ENCODE measurements around the gene PCSK6.

Gene PCSK6

DNA sequence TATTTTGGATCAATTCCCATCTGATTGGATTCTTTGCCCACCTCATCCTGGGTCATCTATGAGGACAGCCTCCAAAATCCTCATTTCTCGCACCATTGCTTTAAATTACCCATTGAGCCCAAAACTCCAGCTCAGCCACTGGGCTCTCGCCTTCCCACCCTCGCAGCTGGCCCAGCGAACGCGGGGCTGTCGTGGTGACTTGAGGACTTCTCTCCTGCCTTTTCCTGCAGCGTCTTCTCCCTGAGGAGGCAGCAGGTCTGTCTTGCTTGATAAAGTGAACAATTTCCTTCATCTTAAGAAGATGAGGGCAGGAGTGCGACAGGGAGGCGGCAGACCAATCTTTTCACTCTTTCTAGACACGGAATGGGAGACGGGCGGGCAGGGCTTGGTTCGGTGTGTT, 161.5 kb downstream of the PCSK6 start:
- H3K4me3 ChIP-seq (ENCODE audit: low read depth, low read length) = no peak overlapping the region
- no peak for DNase-seq (ENCODE audit: low read depth)
- TF ChIP-seq, protein P1, sequence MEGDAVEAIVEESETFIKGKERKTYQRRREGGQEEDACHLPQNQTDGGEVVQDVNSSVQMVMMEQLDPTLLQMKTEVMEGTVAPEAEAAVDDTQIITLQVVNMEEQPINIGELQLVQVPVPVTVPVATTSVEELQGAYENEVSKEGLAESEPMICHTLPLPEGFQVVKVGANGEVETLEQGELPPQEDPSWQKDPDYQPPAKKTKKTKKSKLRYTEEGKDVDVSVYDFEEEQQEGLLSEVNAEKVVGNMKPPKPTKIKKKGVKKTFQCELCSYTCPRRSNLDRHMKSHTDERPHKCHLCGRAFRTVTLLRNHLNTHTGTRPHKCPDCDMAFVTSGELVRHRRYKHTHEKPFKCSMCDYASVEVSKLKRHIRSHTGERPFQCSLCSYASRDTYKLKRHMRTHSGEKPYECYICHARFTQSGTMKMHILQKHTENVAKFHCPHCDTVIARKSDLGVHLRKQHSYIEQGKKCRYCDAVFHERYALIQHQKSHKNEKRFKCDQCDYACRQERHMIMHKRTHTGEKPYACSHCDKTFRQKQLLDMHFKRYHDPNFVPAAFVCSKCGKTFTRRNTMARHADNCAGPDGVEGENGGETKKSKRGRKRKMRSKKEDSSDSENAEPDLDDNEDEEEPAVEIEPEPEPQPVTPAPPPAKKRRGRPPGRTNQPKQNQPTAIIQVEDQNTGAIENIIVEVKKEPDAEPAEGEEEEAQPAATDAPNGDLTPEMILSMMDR (IDR thresholded peaks at IDR 0.05; ENCODE audit: insufficient read depth, low read depth, low read length, missing control alignments) = no peak

DNA sequence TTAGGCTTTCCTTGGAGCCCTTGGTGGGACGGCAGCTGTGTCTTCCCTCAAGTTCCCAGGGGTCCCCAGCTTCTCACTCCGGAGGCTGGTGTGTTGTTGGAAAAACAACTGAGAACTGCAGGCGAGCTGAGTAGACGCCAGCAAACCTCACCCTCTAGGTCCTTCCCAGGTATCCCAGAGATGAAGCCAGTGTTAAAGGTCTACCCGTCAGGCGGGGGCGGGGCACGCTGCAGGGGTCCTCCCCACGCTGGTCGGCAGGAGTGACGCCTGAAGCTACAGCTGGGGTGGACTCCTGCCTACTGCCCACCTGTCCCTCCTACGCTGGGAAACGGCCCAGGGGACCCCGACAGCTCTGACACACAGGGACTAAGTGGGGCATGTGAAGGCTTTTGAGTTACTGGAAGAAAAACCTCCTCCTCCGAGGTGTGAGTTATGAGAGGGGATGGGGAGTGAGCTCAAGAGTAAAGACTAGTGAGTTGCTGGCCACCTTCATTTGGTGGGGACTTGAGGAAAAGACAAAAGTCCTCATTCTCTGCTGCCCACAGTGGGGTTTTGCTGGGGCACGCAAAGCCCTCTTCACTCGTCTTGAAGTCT, 162.3 kb downstream of the PCSK6 start:
- H3K4me3 ChIP-seq (ENCODE audit: low read depth, low read length) = no peak overlapping the region
- no peak for DNase-seq (ENCODE audit: low read depth)
- TF ChIP-seq, protein P1 (IDR thresholded peaks at IDR 0.05; ENCODE audit: insufficient read depth, low read depth, low read length, missing control alignments) = no peak

DNA sequence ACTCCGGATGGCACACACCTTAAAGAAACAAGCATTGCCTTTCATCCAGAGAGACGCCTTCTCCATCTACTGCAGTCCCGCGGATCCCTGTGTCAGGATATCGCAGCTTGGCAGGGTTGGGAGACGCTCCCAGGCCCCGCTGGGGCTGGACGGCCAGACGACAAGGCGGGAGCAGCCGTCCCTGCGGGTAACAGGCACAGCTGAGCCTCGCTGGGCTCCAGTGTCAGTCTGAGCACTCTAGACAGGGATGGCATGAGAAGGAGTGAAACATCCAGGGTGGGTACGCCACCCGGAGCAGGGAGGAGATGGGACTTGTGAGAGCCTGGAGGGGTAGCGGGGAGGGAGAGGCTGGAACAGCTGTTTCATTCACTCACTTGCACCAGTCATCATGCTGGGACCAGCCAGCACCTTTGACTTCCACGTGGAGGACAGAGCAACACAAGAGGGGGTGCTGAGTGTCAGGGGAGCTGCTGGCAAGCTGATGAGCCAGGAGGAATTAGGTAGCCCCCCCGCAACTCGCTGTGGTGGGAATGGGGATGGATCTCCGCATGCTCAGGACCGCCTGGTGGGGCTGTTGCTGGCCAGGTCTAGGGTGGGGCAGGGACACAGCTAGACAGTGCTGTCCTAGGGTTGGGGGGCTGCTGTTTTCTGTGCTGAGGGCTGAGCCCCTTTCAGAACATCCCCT, 162.9 kb downstream of the PCSK6 start:
- H3K4me3 ChIP-seq (ENCODE audit: low read depth, low read length) = no peak overlapping the region
- TF ChIP-seq, protein P1 (IDR thresholded peaks at IDR 0.05; ENCODE audit: insufficient read depth, low read depth, low read length, missing control alignments) = no peak
- no peak for DNase-seq (ENCODE audit: low read depth)

DNA sequence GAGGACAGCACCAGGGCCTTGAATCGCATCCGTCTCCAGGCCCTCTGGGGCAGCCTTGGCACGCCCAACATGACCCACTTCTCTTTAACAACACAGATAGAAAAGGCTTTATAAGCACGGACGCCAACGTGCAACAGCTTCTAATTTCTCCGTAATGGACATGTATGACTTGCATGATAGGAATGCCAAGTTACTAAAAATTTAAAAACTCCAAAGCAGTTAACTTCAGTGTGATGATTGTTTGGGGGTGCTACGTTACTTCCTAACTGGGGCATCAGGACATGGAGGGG, 163.5 kb downstream of the PCSK6 start:
- DNase-seq (ENCODE audit: low read depth) = no peak
- H3K4me3 ChIP-seq (ENCODE audit: low read depth, low read length) = no peak overlapping the region
- TF ChIP-seq, protein P1 (IDR thresholded peaks at IDR 0.05; ENCODE audit: insufficient read depth, low read depth, low read length, missing control alignments) = no peak

DNA sequence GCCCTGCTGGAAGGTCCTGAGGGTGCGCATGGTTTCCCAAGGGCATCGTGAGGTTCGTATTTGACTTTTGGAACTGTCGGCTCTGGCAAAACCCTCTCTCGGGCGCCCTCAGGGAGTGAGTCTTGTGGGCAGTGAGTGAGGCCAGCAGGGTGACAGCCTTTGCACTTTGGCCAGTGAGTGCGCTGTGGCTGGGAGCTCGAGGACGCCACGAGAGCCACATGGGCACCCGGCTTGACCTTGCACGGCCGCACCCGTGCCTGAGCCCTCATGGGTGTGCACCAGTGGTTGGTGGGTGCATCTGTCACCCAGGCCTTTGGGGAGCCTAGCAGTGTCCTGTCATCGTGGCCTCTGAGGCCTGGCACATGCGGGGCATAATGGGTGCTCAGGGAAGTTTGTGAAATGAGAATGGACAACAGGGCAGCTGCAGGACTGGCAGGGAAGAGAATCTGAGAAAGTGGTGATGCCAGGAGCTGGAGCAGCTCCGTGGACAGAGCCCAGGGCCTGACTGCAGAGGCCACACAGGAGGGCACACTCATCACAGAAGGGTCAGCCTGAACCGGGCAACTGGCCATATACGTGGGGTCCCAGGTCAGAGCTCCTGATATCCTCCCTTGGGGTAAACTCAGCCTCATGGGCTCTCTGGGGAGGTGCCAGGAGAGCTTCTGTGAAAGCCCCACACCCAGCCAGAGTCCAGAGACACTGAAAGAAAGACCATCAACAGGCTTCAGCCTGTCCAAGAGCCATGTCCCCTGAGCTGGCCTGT, 164.1 kb downstream of the PCSK6 start:
- TF ChIP-seq, protein P1 (IDR thresholded peaks at IDR 0.05; ENCODE audit: insufficient read depth, low read depth, low read length, missing control alignments) = no peak
- DNase-seq (ENCODE audit: low read depth) = no peak
- H3K4me3 ChIP-seq (ENCODE audit: low read depth, low read length) = no peak overlapping the region

DNA sequence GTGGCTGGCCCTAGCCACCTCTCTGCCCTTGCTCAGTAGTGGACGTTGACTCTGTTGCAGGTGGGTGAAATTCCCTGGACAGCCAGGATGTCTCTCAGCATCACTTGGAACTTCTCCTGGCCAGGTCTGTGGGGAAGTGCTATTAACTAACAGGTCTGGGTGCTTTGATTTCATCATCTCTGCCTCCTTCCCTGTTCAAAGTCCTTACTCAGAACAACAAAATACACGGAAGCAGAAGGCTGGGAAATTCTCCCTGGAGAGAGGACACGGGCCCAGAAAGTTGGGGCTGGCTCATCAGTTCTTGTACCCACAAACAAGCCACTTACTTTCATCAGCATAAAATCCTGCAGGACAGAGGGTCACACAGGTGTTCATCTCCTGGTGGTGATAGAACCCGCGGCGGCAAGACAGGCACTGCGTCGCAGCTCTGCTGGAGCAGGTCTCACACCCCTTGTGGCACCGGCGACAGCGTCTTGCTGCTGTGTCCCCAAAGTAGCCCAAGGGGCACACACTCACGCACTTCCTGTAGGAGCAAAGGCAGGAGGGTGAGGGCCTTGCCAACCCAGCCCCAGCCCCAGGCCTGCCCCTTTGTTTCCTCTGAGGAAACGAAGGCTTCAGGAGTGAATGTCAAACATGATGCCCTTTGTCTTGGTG, 164.9 kb downstream of the PCSK6 start:
- no peak for DNase-seq (ENCODE audit: low read depth)
- H3K4me3 ChIP-seq (ENCODE audit: low read depth, low read length) = no peak overlapping the region
- TF ChIP-seq, protein P1 (IDR thresholded peaks at IDR 0.05; ENCODE audit: insufficient read depth, low read depth, low read length, missing control alignments) = no peak
